Peyer's patch (tissue), 4 donors: ENCODE results near the gene TAF3.

Experiments
- CTCF ChIP-seq, 6 experiments: fragments of 450-650 bp in 4 of 6; fragments of 200-600 bp in 2 of 6; sonication (generic) in 1 of 6; IDR thresholded peaks; one replicate each; pipeline ENCODE4 v1.5.1; 2017 to 2019; ENCODE audit warnings: antibody characterized with exemption in 6 of 6, mild to moderate bottlenecking in 3 of 6, moderate library complexity in 1 of 6
- POLR2A ChIP-seq, 2 donors: fragments of 450-650 bp; IDR thresholded peaks; one replicate each; pipeline ENCODE4 v1.5.1; 2017; ENCODE audit warnings: antibody characterized with exemption in 2 of 2, mild to moderate bottlenecking in 2 of 2, moderate library complexity in 2 of 2

- TF ChIP-seq POLR2A (IDR thresholded peaks at IDR 0.05) (no peak), CTCF (IDR thresholded peaks at IDR 0.05) (no peak)
These were observed 115.5 kb downstream of the TAF3 start for GRCh38 chr10:7933757-7934156.
